Fibroblast of skin of right quadriceps (primary cell): ENCODE data around the gene KCNQ1OT1.

Experiments
- DNase-seq: peaks from one replicate; pipeline ENCODE4 v3.0.0-alpha.2; 2013

The KCNQ1OT1 gene

DNA sequence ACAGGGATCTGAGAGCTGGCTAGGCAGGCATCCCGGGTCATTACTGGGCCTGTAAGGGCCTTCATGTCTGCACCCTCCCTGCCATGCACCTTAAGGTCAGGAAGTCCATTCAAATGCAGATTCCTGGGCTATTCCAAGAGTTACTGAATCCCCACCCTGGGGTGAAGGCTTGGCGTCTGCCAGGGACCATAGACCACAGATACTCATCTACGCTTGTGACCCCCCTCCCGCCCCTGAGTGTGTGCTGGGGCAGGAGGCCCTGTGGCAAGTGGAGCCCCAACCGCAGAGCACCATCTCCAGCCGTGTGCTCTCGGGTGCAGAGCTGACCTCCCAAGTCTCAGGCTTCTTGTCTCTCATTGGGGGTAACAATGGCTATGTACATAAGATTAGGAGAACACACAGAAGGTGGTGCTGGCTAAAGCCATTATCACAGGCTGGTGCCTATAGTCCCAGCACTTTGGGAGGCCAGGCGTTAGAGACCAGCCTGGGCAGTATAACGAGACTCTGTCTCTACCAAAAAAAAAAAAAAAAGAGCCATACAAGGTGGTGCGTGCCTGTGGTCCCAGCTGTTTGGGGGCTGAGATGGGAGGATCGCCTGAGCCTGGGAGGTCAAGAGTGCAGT, 19.1 kb upstream of the KCNQ1OT1 start:
- DNase-seq: no peak

GRCh38 chr11:2717561-2718325, 17.9 kb upstream of the KCNQ1OT1 start:
- no peak for DNase-seq

GRCh38 chr11:2716376-2717095, 16.7 kb upstream of the KCNQ1OT1 start:
- no peak for DNase-seq

DNA sequence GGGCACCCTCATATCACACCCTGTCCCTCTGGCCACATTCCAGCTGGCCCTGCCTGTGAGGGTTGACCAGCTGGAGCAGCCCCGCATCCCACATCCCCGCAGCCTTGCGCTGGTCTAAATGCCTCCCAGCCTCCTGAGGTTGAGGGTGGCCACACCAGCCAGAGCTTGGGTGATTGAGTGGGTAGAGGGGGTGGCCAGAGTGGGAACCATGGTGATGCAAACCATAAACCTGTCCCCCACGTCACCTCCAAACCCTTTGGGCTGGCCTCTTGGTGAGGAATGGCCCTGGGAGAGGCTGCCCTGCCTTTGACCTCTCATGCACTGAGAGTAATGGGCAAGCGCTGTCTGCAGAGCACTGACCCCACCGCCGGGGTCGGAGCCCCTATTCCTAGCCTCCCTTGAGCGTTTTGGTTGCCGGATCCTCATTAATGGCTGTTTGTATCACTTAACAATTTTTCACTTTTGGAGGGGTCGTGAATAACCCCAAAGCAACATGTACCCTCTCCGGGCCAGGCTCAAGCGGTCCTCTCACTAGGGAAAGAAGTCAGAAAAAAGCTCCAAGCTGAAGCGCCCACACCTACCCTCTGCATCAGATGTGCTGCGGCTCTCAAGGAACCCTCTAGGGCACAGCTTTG, 16.0 kb upstream of the KCNQ1OT1 start:
- no peak for DNase-seq

GRCh38 chr11:2714871-2715270, 15.1 kb upstream of the KCNQ1OT1 start:
- no peak for DNase-seq

GRCh38 chr11:2714463-2714800, 14.6 kb upstream of the KCNQ1OT1 start:
- DNase-seq: no peak

GRCh38 chr11:2713661-2714462, 14.1 kb upstream of the KCNQ1OT1 start:
- peak; percentile 57 for DNase-seq

- peak; percentile 44 for DNase-seq
These were observed 13.3 kb upstream of the KCNQ1OT1 start for GRCh38 chr11:2713094-2713493.

DNA sequence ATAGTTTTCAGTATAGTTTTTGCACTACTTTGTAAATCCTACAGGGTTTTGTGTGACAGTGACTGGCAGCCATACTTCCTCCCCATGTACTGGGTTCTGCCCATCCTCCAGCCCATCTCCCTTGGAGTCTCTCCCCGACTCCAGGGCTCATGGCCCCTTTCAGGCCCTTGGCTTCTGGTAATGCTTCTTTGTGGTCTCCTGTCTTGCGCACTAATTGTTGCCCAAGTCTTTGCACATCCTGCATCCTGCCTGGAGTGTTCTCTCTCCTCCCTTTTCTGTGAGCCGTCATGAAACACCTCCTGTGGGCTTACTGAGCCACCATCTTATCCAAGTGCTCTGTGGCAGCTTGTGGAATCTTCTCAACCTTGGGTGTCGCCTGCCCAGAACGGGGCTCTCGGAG, 11.4 kb upstream of the KCNQ1OT1 start:
- no peak for DNase-seq

DNA sequence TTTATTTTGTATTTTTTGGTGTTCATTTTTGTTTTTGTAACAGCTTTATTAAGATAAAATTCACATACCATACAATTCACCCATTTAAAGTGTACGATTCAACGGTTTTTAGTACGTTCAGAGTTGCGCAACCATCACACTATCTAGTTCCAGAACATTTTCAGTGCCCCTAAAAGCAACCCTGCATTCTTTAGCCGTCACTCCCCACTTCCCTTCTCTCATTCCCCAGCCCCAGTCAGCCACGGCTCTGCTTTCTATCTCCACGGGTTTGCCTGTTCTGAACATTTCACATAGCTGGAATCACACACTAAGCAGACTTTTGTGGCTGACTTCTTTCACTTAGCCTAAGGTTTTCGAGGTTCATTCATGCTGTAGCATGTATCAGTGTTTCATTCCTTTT, 9.6 kb upstream of the KCNQ1OT1 start:
- DNase-seq: peak; percentile 60

- DNase-seq: peak; percentile 49
These were observed 9.0 kb upstream of the KCNQ1OT1 start for GRCh38 chr11:2708757-2709281.

DNA sequence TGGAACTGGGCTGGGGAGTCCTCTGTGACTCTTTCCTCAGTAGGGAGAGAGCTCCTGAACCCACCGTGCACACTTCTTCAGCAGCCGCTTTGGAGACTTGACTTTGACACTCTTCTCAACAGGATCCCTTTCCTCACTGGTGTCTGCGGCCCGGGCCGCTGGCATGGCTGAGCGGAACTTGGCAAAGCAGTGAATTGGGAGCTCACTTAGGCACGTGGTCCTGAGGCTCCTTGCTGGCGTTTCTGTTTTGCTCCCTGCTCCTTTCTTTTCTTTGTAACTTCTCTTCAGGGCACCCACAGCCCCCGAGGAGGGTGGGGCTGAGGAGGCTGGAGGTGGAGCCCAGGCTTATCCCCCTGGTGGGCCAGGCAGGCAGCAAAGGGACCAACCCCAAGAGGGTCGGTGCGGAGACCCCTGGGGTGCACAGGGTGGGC, 8.4 kb upstream of the KCNQ1OT1 start:
- DNase-seq: no peak

- no peak for DNase-seq
These were observed 7.9 kb upstream of the KCNQ1OT1 start for GRCh38 chr11:2707736-2708135.

DNA sequence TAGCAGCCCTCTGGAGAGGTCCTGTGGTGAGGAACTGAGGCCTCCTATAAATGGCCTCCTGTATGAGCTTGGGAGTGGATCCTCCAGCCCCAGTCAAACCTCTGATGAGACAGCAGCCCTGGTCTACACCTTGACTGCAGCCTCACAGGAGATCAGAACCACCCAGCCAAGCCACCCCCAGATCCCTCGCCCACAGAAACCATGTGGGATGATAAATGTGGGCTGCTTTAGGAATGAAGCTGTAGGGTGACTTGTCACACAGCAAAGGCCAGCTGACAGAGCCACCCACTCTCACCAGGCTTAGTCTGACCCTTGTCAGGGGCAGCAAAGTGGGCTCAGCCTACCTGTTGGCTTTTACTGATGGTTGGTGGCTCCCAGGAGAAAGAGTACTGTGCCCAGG, 6.5 kb upstream of the KCNQ1OT1 start:
- no peak for DNase-seq

DNA sequence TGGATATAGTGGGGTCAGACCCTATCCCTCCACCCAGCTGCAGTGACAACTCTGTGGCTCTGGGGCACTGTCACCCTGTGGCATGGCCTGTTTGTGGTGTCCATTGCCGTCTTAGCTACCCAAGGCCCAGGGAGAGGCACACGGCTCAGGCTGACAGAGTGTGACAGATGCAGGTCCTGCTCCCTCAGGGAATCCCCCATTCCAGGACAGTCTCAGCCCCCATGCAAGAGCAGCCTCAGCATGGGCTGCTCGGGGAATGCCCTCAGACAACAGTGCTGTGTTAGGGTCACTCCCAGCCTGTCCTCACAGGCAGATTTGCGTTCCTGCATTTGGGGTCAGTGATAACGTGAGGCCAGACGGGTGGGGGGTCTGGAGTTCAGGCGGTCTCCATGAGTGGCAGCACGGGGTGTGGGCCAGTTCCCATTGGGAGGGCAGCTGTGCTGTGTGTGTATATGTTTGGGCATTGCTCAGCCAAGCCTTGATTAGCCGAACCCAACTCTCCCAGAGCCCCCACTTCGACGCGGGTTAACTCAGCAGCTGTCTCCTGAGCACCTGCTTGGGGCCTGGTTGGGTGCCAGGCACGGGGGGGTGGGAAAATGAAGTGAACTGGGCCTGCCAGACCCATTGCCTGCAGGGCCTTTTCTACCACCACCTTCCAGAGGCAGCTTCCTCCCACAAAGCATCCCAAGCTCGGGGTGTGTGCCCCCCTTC, 5.3 kb upstream of the KCNQ1OT1 start:
- no peak for DNase-seq

DNA sequence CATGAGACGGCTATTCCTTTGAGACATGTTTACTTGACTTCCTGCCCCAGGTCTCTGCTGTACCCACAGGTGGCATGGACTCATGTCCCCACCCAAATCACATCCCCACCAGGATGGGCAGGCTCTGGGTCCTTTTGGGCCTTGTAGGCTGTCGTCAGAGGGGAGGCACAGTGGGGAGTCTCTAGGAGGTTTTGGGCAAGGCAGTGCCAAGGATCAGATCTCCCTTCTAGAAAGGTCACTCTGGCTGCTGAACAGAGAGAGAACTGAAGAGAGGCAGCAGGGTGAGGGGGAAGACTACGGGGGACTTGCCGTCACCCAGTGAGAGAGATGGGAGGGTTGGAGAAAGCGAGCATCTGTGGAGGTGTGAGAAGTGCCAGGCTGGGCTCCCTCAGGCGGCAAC, 4.6 kb upstream of the KCNQ1OT1 start:
- no peak for DNase-seq

DNA sequence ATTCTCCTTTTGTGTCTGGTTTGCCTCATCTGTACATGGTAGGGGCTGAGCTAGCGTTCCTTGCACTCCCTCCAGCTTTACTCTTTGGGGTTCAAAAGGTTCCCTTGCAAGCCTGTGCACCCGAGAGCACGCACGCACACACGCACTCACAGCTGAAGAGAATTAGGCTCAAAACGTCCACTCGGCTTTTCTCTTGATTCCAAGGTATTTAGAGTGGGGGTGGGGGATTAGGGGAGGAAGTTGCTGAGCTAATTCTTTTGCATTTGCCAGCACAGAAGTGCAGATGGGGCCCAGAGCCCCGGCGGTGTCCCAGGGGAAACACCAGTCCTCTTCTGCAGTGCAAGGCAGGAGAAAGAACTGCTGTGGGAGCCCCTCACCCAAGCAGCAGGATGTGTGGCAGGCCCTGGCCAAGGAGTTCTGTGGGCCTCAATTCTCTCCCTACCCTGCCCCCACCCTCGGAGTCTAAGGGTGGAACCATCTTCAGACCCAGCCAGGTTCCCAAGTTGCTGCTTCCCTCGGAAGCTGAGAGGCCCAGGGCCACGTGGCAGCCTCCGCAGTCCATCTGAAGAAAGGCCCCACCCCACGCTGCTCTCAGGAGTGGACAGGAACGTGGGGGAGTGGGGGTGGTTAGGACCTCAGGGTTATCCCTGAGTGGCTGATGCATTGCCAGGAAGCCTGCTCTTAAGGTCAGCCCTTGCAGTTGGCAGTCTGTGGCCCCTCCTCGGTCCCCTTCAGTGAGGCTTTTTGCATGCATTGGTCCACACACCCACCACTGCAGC, 3.8 kb upstream of the KCNQ1OT1 start:
- DNase-seq: peak; percentile 74

DNA sequence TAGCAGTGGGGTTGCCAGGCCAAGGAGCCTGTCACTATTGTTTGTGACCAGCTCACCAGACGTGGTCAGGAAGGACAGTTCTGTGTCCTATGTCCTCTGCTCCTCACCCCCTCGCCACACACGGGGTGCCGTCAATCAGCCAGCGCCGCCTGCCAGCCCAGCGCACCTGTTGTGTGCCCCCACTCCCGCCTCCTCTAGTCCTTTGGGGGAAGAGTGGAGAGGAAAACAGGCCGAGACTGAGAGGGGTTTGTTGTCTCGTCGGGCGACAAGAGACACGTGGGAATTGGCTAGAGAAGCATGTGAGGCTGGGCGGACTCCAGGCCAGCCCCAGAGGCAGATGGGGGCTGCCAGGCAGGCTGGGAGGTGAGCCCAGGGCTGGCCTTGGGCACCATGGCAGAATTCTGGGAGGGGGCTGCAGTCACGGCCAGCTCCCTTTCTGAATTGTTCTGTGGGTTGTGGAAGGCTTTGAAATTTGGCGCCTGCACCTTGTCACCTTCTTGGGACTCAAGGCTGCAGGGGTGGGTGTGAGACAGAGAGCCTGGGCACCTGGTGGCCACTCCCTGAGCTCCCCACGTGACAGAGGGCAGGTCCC, 3.1 kb upstream of the KCNQ1OT1 start:
- no peak for DNase-seq

DNA sequence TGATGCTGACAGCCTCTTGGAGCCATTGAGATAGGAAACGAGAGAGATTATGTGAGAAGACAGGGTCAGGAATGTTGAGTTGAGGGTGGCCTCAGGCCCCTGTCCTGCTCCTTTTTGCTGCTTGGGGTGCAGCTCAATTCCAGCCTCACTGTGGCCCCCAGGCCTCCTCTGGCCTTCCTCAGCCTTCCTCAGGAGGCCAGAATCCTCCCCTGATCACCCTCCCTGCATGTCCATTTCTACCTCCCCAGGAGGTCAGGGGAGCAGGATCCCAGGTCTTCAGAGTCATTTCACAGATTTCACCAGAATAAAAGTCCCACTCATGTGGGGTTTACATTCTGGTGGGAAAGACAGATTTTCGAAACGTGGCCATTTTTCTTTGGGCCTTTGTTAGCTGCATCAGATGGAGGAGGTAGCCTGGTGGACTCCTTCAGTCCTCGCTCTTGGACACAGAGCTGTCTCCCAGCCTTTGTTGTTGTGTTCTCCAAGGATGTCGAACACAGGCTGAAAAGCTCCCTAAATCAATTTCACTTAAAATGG, 2.2 kb upstream of the KCNQ1OT1 start:
- DNase-seq: no peak

GRCh38 chr11:2701230-2701629, 1.4 kb upstream of the KCNQ1OT1 start:
- DNase-seq: no peak
